BLaER1 treated with 17β-estradiol and CSF1 and Interleukin-3, amounts not matched to agents 10 nM and 100 nM (cell line): ENCODE data around the gene PIP5KL1.

Source experiments
- H3K27ac ChIP-seq, 11 experiments: shearing (Covaris generic); formaldehyde crosslinking; 2 replicates each; pipeline ENCODE4 v1.8.1; 2022
- H3K27me3 ChIP-seq, 11 experiments: shearing (Covaris generic); formaldehyde crosslinking; 2 replicates each; pipeline ENCODE4 v1.8.1; 2022
- H3K36me3 ChIP-seq, 11 experiments: shearing (Covaris generic); formaldehyde crosslinking; 2 replicates each; pipeline ENCODE4 v1.8.1; 2022
- H3K4me1 ChIP-seq, 10 experiments: shearing (Covaris generic); formaldehyde crosslinking; 2 replicates each; pipeline ENCODE4 v1.8.1; 2022
- H3K4me2 ChIP-seq, 11 experiments: shearing (Covaris generic); formaldehyde crosslinking; 2 replicates each; pipeline ENCODE4 v1.8.1; 2022
- H3K4me3 ChIP-seq, 10 experiments: shearing (Covaris generic); formaldehyde crosslinking; 2 replicates each; pipeline ENCODE4 v1.8.1; 2022
- H3K9ac ChIP-seq, 11 experiments: shearing (Covaris generic); formaldehyde crosslinking; 2 replicates each; pipeline ENCODE4 v1.8.1; 2022
- H3K9me3 ChIP-seq, 11 experiments: shearing (Covaris generic); formaldehyde crosslinking; replicated peaks in 1 of 11; 2 replicates each; pipeline ENCODE4 v1.8.1; 2022
- H4K20me1 ChIP-seq, 11 experiments: shearing (Covaris generic); formaldehyde crosslinking; 2 replicates each; pipeline ENCODE4 v1.8.1; 2022
- Cebpa-rat ChIP-seq, 11 experiments: shearing (Covaris generic); IDR thresholded peaks; 2 replicates each; pipeline ENCODE4 v1.8.1; 2022

The PIP5KL1 gene

DNA sequence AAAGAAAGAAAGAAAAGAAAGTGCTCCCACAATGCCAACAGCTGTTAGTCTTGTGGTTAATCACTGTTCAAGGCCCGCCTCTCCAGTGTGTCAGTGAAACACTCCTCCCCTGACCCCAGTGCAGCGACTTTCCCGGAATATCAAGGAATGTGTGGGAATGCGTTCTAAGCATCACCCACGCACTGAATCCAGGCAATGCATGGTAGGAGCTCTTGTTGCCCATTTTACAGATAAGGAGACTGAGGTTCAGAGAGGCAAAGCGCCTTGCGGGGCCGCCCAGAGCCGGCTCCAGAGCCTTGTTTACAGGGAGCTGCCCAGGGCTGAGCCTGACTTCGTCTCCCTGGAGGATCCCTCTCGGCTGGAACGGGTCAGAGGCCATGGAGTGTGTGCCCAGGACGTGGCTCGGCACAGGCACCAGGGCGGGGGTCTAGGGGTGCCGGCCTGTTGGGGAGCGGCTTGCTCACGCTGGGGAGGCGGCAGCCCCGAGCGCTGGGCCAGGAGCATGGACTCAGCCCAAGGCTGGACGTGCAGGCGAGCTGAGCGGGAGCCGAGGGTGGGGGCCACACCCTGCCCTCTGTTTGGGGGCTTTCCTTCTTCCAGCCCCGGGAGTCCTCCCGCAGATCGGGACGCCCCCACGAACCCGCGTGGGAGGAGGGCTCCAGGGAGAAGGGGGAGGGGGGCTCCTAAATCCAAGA is 32.0 kb downstream of the PIP5KL1 start:
- Histone ChIP-seq H3K27me3 (no peaks in the 10 kb centered on the region), H3K4me3 (peak overlapping the region; percentile 80 to 98 (median 95)), H3K36me3 (peaks cover 29 to 35% (median 34%) of the 10 kb centered on the region in 11 experiments), H4K20me1 (peaks cover 6 to 50% (median 30%) of the 10 kb centered on the region in 11 experiments; a peak in 21 of 22 replicates), H3K4me1 (peaks cover 59 to 70% (median 67%) of the 10 kb centered on the region in 10 experiments), H3K9me3 (peaks cover 0 to 18% (median 7%) of the 10 kb centered on the region in 11 experiments; a peak in 16 of 22 replicates), H3K9ac (peak overlapping the region; percentile 86 to 96 (median 91)), H3K4me2 (peak overlapping the region; percentile 89 to 98 (median 94)), H3K27ac (peak overlapping the region; percentile 52 to 92 (median 89); a peak in 21 of 22 replicates)
- no peak for TF ChIP-seq Cebpa-rat (IDR thresholded peaks at IDR 0.05)

DNA sequence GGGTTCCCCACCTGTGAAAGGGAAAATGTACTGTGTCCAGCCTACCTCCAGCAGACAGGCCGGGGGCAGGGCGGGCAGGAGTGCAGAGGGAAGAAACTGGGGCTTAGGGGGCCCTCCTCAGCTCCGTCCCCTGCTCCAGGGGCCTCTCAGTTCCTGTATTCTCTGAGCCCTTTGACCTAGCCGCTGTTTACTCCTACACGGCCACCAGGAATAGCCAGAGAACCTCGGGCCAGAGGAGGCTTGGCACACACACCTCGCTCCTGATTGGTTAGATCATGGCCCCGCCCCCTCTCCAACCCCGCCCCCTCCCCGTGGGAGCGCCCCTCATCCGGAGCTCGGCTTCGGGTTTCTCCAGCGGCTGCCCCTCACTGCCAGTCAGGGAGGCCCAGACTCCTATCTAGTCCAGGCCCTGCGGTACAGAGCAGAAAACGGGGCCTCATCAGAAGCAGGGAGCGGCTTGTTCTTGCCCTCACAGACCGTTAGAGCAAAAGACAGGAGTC is 33.3 kb downstream of the PIP5KL1 start:
- TF ChIP-seq Cebpa-rat (IDR thresholded peaks at IDR 0.05) = no peak
- Histone ChIP-seq H3K4me2 (peak overlapping the region; percentile 89 to 98 (median 94)), H3K4me3 (peak overlapping the region; percentile 35 to 98 (median 95); a peak in 14 of 20 replicates), H3K36me3 (peaks cover 42 to 49% (median 48%) of the 10 kb centered on the region in 11 experiments), H4K20me1 (peaks cover 6 to 61% (median 33%) of the 10 kb centered on the region in 11 experiments; a peak in 21 of 22 replicates), H3K4me1 (peaks cover 45 to 63% (median 54%) of the 10 kb centered on the region in 10 experiments), H3K27me3 (no peaks in the 10 kb centered on the region), H3K9me3 (peaks cover 0 to 25% (median 13%) of the 10 kb centered on the region in 11 experiments; a peak in 16 of 22 replicates), H3K27ac (peak overlapping the region in 9 of 11 experiments; percentile 36 to 91 (median 47); a peak in 14 of 22 replicates), H3K9ac (peak overlapping the region; percentile 34 to 96 (median 88); a peak in 19 of 22 replicates)

DNA sequence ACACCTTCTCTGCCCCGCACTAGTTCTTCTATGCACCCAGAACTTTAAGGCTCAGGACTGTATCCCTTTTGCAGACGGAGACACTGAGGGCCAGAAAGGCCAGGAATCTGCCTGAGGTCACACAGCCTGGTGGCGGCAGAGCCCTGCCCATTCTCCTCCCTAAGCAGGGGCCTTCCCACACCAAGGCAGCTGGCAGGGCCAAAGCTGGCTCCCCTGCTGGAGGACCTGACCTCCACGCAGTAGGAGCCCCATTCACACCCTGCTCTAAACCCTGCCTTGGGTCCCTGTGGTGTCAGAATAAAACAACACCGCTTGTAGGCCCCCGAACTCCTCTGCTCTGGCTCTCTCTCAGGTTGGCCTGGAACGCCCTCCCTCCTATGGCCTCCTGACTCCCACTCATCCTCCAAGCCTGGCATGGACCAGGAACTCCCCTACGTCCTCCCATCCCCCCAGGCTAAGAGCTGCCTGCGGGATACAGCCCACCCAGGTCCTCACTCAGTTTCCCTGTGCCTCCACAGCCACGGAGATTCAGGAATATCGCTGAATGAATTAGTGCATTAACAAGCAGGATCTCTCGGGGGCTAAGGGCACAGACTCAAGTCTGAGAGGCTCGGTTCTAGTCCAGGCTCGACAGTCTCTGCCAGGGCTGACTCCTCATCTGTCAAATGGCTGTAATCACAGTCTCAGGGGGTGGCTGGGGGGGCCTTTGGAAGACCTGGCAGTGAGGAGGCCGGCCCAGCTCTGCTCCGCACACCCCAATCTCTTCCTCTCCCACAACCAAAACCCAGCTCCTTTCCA is 34.0 kb downstream of the PIP5KL1 start:
- Histone ChIP-seq H3K4me3 (peak overlapping the region in 4 of 10 experiments; percentile 3 to 98 (median 57); a peak in 3 of 20 replicates), H3K4me2 (peak overlapping the region; percentile 89 to 98 (median 94)), H3K9ac (peak overlapping the region; percentile 23 to 56 (median 44); a peak in 15 of 22 replicates), H3K36me3 (peaks cover 46 to 54% (median 52%) of the 10 kb centered on the region in 11 experiments), H3K27me3 (no peaks in the 10 kb centered on the region), H3K9me3 (peaks cover 0 to 25% (median 13%) of the 10 kb centered on the region in 11 experiments; a peak in 16 of 22 replicates), H4K20me1 (peaks cover 6 to 61% (median 33%) of the 10 kb centered on the region in 11 experiments; a peak in 21 of 22 replicates), H3K4me1 (peaks cover 41 to 57% (median 47%) of the 10 kb centered on the region in 10 experiments), H3K27ac (peak overlapping the region in 8 of 11 experiments; percentile 26 to 54 (median 40); a peak in 13 of 22 replicates)
- no peak for TF ChIP-seq Cebpa-rat (IDR thresholded peaks at IDR 0.05)

DNA sequence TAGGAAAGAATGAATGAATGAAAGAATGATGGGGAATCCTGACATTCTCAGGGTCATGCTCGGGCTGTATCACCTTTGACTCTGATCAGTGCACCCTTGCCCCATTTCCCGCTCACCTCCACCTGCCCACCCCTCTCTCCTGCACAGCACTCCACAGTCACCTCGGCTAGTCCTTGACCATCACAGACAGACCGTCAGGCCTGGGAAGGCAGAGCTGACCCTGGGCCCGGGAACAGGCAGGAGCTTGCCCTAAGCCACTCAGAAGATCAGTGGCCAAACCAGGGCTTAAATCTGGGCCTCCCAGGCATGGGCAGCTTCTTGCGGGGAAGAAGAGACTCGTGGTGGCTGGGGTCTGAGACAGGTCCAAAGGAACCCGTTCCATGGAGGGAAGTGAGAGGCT is 34.8 kb downstream of the PIP5KL1 start:
- Histone ChIP-seq H3K27ac (no peak overlapping the region), H3K9ac (peak overlapping the region in 1 of 11 experiments; percentile 56; a peak in 1 of 22 replicates)
- no peak for TF ChIP-seq Cebpa-rat (IDR thresholded peaks at IDR 0.05)

DNA sequence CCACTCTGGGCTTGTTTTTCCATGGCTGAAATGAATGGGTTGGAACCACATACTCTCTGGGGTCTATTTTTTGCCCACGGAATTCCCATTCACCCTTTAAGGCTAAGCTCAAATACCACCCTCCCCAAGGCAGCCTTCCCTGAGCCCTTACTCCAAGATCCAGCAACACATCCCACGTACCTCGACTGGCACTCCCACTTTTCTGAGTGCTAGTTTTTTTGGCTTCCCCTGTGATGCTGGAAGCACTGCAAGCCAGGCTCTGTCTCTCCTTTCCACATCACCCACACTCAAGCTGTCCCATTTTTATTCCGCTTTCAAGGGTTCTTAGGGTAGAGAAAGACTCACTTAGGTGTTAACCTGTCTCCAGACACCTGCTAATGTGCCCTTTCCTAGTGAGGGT is 37.2 kb downstream of the PIP5KL1 start:
- Histone ChIP-seq H3K9ac (no peak overlapping the region), H3K36me3 (peaks cover 63 to 81% (median 77%) of the 10 kb centered on the region in 11 experiments), H4K20me1 (peaks cover 6 to 72% (median 33%) of the 10 kb centered on the region in 11 experiments; a peak in 21 of 22 replicates), H3K4me3 (no peak overlapping the region), H3K4me1 (peaks cover 34 to 50% (median 41%) of the 10 kb centered on the region in 10 experiments), H3K27ac (no peak overlapping the region), H3K9me3 (peaks cover 0 to 25% (median 13%) of the 10 kb centered on the region in 11 experiments; a peak in 16 of 22 replicates), H3K4me2 (no peak overlapping the region), H3K27me3 (no peaks in the 10 kb centered on the region)
- TF ChIP-seq Cebpa-rat (IDR thresholded peaks at IDR 0.05) = no peak

More for the DNA sequence above, 34.8 kb downstream of the PIP5KL1 start:
- H4K20me1 ChIP-seq = peaks cover 6 to 65% (median 33%) of the 10 kb centered on the region in 11 experiments; a peak in 21 of 22 replicates
- H3K36me3 ChIP-seq = peaks cover 52 to 60% (median 58%) of the 10 kb centered on the region in 11 experiments
- peaks cover 0 to 25% (median 13%) of the 10 kb centered on the region in 11 experiments; a peak in 16 of 22 replicates for H3K9me3 ChIP-seq
- H3K4me2 ChIP-seq = 0 out of 22 replicates have a peak overlapping the region, but pooled peaks of 1 of the 11 experiments have one; percentile 91
- no peaks in the 10 kb centered on the region for H3K27me3 ChIP-seq
- peaks cover 33 to 49% (median 40%) of the 10 kb centered on the region in 10 experiments for H3K4me1 ChIP-seq
- no peak overlapping the region for H3K4me3 ChIP-seq

DNA sequence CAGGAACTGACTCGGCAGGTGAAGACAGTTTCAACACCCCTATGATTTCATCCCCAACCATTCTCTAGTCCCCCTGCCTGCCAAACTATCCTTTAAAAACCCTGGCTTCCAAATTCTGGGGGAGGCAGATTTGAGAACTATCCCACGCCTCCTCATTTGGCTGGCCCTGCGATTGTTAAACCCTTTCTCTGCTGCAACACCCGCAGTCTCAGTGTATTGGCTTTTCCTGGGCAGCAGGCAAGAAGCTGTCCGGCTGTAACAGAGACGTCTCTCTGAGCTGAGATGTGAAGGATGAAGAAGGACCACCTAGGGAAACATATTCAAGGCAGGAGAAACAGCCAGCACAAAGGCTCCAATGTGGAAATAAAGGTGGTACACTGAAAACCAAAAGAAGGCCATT is 37.7 kb downstream of the PIP5KL1 start:
- no peak for TF ChIP-seq Cebpa-rat (IDR thresholded peaks at IDR 0.05)

DNA sequence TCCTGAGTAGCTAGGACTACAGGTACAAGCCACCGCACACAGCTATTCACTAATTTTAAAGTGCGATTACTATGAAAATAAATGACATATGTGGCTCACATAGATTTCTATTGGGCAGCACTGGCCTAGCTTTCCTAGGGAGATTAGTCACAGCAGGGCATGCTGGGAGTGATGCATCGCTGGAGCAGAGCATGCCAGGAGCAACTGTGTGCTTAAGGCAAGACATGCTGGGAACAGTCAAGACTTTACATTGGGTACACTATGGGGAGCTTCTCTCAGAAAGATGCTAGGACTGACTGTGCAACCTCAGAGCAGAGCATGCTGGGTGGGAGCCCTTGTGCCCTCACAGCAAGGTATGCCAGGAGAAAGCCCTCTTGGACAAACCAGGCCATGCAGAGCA is 40.5 kb downstream of the PIP5KL1 start:
- Histone ChIP-seq H3K4me1 (peaks cover 45 to 56% (median 51%) of the 10 kb centered on the region in 10 experiments), H3K4me3 (no peak overlapping the region), H3K27me3 (no peaks in the 10 kb centered on the region), H4K20me1 (peaks cover 0 to 53% (median 2%) of the 10 kb centered on the region in 11 experiments; a peak in 12 of 22 replicates), H3K4me2 (peak overlapping the region in 1 of 11 experiments; percentile 0; a peak in 1 of 22 replicates), H3K36me3 (peaks cover 59 to 88% (median 76%) of the 10 kb centered on the region in 11 experiments), H3K27ac (peak overlapping the region in 1 of 11 experiments; percentile 6; a peak in 1 of 22 replicates), H3K9me3 (peaks cover 0 to 21% (median 13%) of the 10 kb centered on the region in 11 experiments; a peak in 16 of 22 replicates), H3K9ac (no peak overlapping the region; a peak in 1 of 22 replicates)
- no peak for TF ChIP-seq Cebpa-rat (IDR thresholded peaks at IDR 0.05)

More for the DNA sequence above, 37.7 kb downstream of the PIP5KL1 start:
- Histone ChIP-seq H3K4me1 (peaks cover 34 to 50% (median 40%) of the 10 kb centered on the region in 10 experiments), H3K4me2 (no peak overlapping the region), H4K20me1 (peaks cover 6 to 66% (median 27%) of the 10 kb centered on the region in 11 experiments; a peak in 21 of 22 replicates), H3K9me3 (peaks cover 0 to 25% (median 13%) of the 10 kb centered on the region in 11 experiments; a peak in 16 of 22 replicates), H3K9ac (no peak overlapping the region), H3K27me3 (no peaks in the 10 kb centered on the region), H3K36me3 (peaks cover 63 to 86% (median 77%) of the 10 kb centered on the region in 11 experiments), H3K27ac (no peak overlapping the region), H3K4me3 (no peak overlapping the region)

DNA sequence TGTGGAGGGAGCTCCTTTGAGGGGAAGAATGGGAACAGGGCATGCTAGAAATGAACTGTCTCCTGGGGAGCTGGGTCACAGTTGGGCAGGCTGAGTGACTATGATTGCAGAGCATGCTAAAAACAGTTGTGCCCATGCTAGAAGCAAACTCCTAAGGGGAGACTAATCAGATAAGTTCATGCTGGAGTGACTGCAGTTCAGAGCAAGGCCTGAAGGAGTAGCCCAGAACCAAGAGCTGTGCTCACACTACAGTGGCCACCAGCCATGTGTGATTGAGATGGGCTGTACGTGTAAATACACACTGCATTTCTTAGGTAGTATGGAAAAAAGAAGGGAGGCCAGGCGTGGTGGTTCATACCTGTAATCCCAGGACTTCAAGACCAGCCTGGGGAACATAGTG is 42.8 kb downstream of the PIP5KL1 start:
- no peak for TF ChIP-seq Cebpa-rat (IDR thresholded peaks at IDR 0.05)
- Histone ChIP-seq H3K4me3 (no peak overlapping the region; a peak in 1 of 20 replicates), H3K9me3 (peaks cover 0 to under 1% (median under 1%) of the 10 kb centered on the region in 11 experiments; a peak in 4 of 22 replicates), H3K27ac (peak overlapping the region in 8 of 11 experiments; percentile 16 to 80 (median 64); a peak in 13 of 22 replicates), H4K20me1 (peaks cover 0 to 48% (median 0%) of the 10 kb centered on the region in 11 experiments; a peak in 7 of 22 replicates), H3K4me2 (peak overlapping the region; percentile 24 to 94 (median 87); a peak in 20 of 22 replicates), H3K4me1 (peaks cover 68 to 77% (median 73%) of the 10 kb centered on the region in 10 experiments), H3K27me3 (no peaks in the 10 kb centered on the region), H3K36me3 (peaks cover 36 to 65% (median 54%) of the 10 kb centered on the region in 11 experiments), H3K9ac (peak overlapping the region in 6 of 11 experiments; percentile 6 to 75 (median 54); a peak in 9 of 22 replicates)
